Measurements from ENCODE around the gene BTBD9.

BTBD9 gene

GRCh38 chr6:38185752-38186151 lies 454.0 kb downstream of the BTBD9 start:
- DNase-seq, result no peak

DNA sequence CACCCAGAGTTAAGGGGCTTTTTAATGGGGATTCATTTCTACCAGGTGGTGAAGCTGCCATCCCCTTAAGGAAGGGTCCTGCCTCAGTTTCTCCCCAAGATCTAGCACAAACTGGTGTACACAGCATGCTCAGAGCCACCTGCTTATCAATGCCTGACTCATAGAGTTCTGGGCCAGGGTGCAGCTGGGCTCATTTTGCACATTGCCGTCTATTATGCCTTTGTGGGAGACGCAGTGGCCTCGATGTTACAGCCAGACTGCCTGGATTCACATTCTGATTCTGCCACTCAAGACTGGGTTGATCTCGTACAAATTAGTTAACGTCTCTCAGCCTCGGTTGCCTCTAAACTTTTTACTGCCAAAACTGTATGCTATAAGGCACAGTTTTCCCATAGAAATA lies 454.5 kb downstream of the BTBD9 start:
- no peak for DNase-seq

- DNase-seq, result no peak
Observed at GRCh38 chr6:38184585-38185080, 455.1 kb downstream of the BTBD9 start.

DNA sequence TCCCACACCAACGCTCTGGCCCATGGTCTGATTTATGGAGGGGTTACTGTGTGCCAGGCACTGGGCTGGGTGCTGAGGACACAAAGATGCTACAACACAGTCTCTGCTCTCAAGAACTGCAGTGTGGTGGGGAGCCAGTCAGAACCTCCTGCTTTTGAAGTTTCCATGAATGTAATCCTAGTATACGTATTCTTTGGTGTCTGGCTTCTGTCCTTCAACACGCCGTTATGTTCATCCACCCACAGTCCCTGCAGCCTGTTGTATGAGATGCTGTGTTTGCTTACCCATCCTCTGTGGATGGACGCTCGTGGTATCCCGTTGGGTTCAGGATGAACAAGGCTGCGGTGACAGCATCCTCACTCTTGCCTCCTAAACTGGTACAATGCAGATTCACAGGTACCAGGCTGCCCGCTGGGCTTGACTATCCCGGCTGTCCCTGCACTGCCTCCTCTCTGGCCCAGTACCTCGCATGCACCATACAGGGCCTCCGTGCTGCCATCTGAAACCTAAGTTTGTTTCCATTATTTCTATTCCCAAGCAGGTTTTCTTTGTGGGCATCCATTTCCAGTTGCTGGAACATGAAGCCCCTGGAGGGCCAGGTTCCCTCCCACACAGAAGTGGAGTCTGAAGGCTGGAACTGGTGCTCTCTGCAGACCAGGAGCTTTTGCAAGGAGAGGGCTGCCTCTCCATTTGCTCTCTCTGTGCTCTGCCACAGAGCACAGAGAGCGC lies 455.7 kb downstream of the BTBD9 start:
- DNase-seq, result no peak

GRCh38 chr6:38182426-38182825 lies 457.3 kb downstream of the BTBD9 start:
- DNase-seq, result no peak

GRCh38 chr6:38180586-38180985 lies 459.1 kb downstream of the BTBD9 start:
- no peak for DNase-seq

- no peak for DNase-seq
Observed at GRCh38 chr6:38179794-38180430, 459.8 kb downstream of the BTBD9 start.

GRCh38 chr6:38179300-38179699 lies 460.4 kb downstream of the BTBD9 start:
- DNase-seq, result no peak

DNA sequence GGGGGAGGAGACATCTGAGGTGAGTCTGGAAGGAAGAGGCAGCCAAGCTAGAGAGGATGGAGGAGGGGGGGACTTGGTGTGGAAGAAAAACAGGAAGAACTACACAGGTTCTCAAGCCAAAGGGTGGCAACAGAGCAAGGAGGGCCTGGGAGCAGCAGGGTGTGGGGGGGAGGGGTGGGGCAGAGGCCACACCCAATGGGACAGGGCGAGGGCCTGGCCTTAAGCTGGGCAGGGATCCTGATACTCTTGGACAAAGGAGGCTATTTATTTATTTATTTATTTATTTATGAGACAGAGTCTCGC lies 461.2 kb downstream of the BTBD9 start:
- DNase-seq, result no peak

- DNase-seq, result no peak
Observed at GRCh38 chr6:38177882-38178583, 461.7 kb downstream of the BTBD9 start.

DNA sequence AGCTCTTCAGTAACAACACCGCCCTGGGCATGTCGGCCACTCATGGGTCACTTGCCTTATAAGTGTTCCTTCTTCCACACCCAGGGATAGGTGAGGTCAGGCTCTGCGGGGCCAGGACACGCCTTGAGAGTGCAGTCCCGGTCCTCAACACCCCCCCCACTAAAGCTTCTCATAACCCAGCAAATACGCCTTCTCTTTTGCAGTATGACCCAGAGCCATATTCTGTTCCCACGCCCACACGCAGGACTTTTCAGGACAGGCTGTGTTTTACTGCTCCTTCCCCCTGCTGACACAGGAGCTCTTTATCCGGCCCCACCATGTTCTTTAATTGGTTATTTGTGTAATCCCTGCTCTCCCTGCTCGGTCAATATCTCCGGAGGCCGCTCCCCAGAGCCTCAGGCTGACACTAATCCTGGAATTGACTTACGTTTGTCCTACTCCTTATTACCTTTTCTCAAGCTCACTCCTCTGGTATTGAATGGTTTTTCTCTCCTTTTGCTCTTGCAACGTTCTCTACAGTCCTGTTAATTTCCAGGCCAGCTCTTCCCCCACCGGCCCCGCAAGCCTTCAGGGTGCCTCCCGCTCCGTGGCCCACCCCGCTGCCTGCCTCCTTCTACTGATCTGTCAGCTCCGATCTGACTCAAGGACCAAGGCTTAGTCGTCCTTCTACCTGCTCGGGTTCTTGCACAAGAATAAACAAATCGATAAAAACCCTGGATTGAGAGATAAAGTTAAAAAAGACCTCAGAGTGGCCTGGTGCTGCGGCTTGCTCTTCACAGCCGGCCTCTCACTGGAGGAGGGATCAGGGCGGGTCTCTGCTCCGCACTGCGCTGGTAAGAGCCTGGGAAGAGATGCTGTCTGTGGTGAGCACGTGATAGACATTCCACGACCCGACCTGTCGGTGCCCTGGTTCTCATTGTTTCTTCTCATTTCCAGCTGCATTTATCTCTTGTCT lies 462.7 kb downstream of the BTBD9 start:
- no peak for DNase-seq

- no peak for DNase-seq
Observed at GRCh38 chr6:38175786-38176185, 463.9 kb downstream of the BTBD9 start.

DNA sequence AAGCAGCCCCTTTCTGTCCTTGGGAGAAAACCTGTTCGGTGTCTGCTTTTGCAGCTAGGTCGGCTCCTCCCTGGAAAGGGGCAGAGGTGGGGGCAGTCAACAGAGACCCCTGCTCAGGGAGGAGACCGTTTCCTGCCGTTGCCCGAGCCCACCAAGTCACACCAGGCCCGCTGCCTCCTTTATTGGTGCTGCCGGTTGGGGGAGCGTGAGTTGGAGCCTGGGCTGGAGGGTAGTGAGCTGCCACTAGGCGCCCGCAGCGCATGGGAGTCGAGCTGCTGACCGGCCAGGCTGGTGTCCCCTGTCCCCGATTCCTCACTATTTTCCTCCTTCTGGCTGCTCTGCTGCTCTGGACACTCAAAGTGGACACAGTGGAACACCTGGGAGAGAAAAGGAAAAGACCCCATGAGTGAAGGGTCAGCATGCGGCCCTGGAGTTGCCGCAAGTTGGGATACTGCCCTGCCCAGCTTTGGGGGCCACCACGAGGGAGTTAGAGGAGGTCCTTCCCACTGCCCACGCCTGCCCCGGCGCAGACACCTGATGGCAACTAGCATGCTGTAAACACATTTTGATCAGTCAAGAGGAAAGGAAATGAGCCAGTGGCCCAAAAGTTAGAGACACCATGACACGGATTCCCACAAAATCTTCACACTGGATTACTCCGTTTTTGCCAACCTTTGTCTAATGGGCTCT lies 464.8 kb downstream of the BTBD9 start:
- DNase-seq, result no peak

GRCh38 chr6:38174315-38174714 lies 465.4 kb downstream of the BTBD9 start:
- DNase-seq, result no peak

DNA sequence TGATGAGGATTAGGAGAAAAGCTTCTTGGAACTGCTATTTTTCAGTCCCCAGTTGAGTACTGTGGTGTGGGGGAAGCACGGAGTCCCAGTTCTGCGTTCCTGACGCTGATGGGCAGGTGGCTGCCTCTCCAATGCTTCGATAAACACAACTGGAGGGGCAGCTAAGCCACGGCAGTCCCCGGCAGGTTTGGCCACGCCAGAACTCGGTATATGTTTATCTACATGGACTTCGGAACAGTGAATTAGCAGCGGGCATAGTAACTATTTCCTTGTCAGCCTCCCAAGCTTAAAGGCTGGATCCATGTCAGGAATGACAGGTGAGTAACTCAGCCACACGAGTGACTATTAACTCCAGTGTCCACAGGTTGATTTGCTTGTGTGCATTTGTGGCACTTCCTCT lies 465.8 kb downstream of the BTBD9 start:
- no peak for DNase-seq

DNA sequence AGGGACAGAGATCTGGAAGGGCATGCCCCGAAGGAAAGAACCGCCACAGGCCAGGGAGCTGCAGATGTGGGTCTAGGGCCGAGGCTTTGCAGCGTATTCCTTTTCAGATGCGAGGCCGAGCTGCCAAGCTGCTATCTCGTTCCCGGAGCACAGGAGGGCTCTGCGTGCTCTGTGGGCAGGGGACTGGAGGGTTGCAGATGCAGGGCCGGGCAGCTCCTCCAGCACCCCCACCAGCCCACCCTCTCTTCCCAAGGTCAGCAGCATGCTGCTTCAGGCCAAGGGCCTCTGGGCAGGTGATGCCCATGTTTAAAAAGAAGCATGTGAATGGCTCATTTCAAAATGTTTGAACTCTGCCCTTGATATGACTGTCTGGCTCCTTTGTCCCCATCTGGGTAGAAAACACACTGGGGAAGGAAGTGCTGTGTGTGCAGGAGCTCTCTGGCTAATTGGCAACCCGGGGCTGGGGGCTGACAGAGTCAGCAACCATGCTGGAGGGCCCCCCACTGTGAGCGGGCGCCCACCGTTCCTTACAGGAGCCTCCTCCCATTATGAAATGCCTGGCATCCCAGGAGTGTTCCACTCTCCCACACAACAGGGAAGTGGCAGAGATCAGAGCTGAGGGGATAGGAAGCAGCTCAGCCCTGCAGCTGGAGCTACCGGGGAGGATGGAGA lies 466.9 kb downstream of the BTBD9 start:
- DNase-seq, result no peak

- no peak for DNase-seq
Observed at GRCh38 chr6:38171997-38172738, 467.6 kb downstream of the BTBD9 start.

DNA sequence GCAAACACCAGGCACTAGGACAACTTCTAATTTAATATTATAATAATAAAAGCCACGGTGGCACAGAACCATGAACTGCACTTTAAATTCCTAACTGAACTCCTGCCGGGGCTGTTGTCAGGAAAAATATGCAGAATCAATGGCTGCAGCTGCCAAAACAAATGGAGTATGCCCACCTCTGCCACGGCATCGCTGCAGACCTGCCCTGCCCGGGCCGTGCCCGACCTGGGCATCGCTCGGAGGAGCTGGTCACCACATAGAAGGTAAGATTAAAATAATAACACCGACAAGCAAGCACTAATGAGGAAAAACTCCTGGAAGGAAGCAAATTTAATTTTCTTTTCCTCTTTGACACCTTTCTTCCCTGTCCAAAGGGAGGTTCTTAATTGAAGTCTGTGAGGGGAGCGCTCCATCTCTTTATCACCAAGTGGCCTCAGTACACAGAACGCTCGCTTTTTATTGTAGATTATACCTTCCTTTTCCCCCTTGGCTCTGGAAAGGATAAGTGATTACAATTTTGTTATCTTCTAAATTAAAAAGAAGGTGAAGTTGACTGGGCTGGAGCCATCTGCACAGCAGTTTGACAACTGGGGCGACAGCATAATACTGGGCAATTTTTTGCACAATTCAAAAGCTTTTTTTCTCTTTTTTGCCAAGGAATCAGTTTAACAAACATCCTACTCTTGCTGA lies 468.9 kb downstream of the BTBD9 start:
- DNase-seq, result no peak

DNA sequence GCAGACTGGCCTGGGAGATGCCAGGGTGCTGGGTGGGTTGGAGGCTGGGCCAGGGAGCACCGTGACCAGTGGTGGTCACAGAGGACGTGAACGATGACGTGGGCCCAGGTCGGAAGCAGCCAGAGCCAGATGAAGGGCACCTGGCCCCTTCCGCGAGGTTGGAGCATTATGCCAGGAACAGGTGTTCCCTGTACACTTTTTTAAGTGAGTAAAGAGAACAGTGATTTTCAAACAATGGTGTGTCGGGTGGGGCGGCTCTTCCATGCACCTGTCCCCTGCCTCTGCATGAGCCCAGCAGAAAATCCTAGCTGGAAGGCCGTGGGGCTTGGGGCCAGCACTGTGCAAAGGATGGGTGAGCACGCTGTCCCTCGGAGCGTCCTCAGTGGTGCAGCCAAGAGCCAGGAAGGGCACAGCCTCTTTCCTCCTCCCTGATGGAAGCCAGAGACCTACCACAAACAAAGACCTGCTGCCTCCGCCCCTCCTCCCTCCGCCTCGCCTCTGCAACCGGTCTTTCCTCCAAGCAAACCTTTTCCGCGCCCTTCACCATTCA lies 469.7 kb downstream of the BTBD9 start:
- DNase-seq, result no peak

All from stimulated activated CD4-positive, alpha-beta T cell treated with anti-CD3 and anti-CD28 coated beads, Interleukin-4, amount 100 ng/mL, for 4 hours (primary cell).